ENCODE measurements around the gene PDE3A.

DNA sequence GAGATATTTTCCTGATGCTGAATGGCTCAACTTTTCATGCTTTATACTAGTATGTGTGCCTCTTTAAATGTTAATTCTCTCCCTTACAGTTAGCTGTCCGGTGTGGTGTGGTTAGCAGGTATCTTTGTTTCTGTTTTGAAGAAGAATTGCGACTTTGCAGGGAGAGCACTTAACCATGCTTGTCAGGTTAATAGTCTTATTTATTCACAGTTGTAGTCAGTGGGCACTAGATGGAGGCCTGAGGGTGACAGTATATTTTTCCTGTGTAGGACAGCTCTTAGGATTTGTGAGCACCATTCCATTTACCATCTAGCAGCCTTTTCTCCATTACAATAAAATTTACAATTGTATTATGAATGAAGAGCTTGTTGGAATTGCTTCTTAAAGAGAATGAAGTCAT is 34.9 kb downstream of the PDE3A start:
- TF ChIP-seq CTCF (conservative IDR thresholded peaks at IDR 0.05): no peak
- no peak for TF ChIP-seq ZFX (IDR thresholded peaks at IDR 0.05)
